GM23248 (cell line): ENCODE data around the gene IQGAP1.

Source experiments
- EZH2 ChIP-seq: fragments of 200-600 bp; sonication (generic); IDR thresholded peaks from 2 replicates; pipeline ENCODE4 v1.6.1; 2018; ENCODE audit warnings: antibody characterized with exemption, mild to moderate bottlenecking; ENCODE audit not compliant: insufficient read depth, poor library complexity, severe bottlenecking
- EZH2phosphoT487 ChIP-seq: fragments of 200-600 bp; sonication (generic); IDR thresholded peaks from 2 replicates; pipeline ENCODE4 v1.6.1; 2018; ENCODE audit warnings: antibody characterized with exemption, moderate library complexity, mild to moderate bottlenecking, low read depth; ENCODE audit not compliant: insufficient read depth

GRCh38 chr15:90439946-90440345, 51.9 kb downstream of the IQGAP1 start:
- TF ChIP-seq EZH2 (no peak), EZH2phosphoT487 (no peak)
